NCI-H345 treated with DMSO at 0.1 percent for 48 hours (cell line): Measurements from ENCODE around the gene DSE.

Experiments used
- DNase-seq: peaks from one replicate; lab custom pipeline; 2025; ENCODE audit not compliant: unreplicated experiment; lab: John Stamatoyannopoulos, UW

The DSE gene

GRCh38 chr6:116359835-116360234, 10.9 kb upstream of the DSE start:
- DNase-seq: no peak

DNA sequence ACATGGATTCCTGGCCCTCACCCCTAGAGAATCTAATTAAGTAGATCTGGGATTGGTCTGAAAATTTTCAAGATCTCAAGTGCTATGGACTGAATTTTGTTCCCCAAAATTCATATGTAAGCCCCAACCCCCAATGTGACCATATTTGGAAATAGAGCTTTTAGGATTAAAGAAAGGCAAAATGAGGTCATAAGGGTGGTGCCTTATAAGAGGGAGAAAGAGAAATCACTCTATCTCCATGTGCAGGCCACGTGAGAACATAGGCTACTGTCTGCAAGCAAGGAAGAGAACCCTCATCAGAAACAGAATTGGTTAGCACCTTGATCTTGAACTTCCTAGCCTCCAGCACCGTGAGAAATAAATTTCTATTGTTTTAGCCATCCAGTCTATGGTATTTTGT, 8.5 kb upstream of the DSE start:
- DNase-seq: no peak

GRCh38 chr6:116363759-116364158, 7.0 kb upstream of the DSE start:
- DNase-seq: no peak

- DNase-seq: no peak
These were observed 6.4 kb upstream of the DSE start for GRCh38 chr6:116364321-116364720.

DNA sequence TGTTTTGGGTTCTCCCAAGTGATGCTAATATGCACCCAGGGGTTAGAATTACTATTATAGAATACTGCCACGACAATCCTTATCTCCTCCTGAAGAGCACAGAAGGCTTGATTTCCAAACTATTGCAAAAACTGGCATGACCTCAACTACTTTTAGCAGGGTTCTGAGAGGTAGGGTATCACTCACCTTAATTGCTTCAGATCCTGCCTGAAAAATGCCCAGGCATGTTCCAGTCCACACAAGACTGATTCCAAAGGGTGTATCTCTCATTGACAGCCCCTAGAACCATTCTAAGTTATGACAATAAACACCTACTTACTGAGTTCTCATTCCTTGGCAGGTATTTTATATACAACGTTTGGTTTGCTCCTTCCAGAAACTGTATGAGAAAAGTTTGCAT, 5.0 kb upstream of the DSE start:
- no peak for DNase-seq

DNA sequence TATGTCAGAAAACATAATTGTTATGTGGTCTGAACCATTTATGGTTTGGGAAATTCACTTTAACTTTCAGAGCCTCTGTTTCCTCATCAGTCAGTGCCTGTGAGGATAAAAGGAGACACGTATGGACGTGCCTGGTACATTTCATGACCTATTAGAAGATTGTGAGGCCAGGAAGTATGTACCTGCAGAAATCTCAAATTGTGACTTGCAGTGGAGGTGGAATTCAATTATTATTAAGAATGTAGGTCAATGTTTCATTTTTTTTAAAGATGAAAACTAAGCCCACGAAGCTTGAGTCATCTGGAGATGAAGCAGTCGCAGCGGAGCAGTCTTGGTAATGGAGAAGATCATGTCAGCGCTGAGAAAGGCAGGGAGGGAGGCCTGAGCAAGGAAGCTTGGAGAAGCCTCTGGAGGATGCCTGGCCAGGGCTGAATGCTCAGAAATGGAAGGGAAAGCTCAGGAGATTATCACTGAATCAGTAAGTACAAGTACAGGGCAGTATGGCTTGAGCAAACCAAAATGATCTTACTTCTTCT, 3.9 kb upstream of the DSE start:
- DNase-seq: no peak

DNA sequence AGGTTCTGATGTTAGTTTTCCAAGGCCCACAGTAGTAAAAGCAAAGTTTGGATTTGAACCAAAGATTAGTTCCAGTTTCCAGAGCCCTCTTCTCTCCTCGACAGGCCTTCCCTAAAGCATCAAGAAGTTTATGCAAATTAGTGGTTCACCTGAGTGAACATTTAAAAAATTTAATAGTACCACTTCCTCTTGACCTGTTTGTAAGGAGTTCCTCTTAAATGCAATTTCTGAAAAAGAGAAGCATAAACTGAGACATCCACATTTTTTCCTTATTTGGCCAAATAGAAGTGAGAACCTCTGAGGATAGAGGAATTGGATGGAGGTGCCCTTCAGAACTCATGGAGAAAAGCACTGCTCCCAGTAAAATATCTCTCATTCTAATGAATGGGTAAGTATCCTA, 1.2 kb upstream of the DSE start:
- no peak for DNase-seq

DNA sequence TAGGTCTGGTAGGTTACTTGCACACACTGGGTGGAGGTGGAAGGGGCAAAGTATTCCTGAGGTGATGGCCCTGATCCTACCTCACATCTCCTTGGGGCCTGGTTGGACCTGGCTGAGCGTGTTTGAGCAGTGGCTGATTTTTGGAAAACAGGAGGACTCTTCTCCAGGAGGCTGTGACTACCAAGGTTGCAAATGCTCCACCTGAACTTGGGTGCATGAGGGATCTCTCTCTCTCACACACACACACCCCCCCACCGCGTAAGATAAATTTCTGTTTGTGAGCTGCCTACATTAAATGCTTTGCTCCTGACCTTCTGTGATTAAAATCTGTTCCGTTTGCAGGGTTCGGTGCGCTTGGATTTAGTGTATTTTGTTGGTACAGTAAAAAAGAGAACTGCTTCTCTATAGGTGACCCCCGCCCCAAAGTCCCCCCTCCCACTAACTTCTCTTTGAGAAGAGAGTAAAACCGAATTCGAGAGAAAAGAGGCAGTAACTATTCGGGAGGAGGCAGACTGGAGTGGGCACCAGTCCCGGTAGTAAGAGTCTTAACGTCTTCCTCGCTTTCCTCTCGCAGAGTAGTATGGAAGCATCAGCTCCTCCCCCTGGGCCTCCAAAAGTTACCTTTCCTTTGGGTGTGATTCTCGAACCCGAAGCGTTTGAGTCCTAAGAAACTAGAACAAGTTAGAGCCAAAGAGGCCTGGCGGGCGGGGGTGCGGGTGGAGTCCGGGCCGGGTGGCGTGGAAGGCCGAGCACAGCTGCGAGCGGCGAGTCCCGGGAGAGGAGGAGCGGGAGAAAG, 585 bp upstream of the DSE start:
- no peak for DNase-seq

GRCh38 chr6:116371120-116371917, 572 bp downstream of the DSE start:
- DNase-seq: no peak

GRCh38 chr6:116371918-116372209, 1.1 kb downstream of the DSE start:
- no peak for DNase-seq

DNA sequence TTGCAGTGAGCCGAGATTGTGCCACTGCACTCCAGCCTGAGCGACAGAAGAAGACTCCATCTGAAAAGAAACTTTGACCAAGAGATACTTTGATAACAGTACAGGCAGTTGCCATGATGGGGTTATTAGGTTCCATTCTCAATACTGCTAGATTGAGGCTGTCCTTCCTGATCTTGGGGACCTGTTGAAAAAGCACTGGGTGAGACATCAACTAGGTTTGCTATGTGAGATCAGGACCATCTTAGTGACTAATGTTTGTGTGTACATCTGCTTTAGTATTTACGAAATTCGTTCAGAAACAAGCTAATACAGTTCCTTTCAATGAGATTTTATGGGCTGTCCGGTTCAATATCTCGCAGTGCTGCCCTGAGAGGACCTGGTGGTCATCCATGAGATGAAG, 2.6 kb downstream of the DSE start:
- no peak for DNase-seq

DNA sequence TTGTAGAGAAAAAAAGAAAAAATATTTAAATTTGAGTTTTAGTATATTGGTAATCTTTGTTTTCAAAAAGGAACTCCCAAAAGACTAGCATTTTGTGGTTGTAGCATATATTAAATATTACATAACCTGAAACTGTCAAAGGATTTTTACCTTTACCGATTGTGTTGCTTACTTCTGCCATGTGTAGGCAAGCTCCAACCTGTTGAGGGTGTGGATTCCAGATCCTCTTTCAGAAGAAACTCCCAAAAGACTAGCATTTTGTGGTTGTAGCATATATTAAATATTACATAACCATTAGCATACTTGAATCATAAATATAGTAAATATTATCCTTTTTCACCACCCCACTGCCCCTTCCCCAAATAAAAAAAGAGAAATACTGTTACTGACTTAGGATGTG, 3.2 kb downstream of the DSE start:
- no peak for DNase-seq

DNA sequence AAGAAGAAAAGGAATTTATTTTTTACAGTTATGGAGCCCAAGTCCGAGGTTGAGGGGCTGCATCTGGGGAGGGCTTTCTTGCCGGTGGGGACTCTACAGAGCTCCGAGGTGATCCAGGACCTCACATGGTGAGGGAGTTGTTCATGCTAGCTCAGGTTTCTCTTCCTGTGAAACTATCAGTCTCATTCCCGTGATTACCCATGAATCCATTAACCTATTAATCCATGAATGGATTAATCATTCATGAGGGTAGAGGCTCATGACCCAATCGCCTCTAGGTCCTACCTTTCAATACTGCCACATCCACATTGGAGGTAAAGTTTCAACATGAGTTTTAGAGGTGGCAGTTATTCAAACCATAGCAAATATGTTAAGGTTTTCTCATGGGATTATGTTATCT, 3.8 kb downstream of the DSE start:
- DNase-seq: no peak

GRCh38 chr6:116375262-116375661, 4.5 kb downstream of the DSE start:
- no peak for DNase-seq

DNA sequence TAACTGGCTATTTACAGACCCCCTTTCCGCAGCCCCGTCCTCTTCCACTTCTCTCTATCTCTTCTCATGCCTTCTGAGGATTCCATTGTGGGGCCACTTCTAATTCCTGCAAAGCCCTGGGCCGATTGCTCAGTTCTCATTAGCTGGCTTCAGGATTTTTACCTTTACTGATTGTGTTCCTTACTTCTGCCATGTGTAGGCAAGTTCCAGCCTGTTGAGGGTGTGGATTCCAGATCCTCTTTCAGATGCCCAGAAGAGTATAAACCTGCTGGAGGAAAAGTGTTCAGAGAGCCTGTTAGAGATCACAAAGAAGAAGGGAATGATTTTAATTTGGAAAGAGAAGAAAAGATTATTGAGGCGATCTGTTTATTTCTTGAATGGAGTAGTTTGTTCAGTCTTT, 5.4 kb downstream of the DSE start:
- no peak for DNase-seq

DNA sequence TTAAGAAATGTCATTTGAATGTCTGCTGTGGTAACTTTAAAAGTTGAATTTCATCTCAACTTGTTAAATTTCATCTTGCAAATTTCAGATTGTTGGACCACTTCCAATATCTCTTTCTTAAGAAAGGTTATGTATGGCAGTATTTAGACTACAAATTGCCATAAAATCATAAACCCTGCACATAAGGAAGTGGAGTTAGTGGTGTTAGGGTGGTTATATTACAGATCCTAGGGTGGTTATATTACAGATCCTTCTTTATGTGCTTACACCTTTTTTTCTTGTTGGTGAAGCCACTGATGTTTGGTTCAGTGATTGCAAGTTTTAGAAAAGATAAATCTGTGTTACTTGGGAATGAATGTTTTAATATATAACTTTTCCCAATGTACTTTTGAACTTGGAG, 9.0 kb downstream of the DSE start:
- no peak for DNase-seq

- DNase-seq: no peak
These were observed 9.6 kb downstream of the DSE start for GRCh38 chr6:116380346-116380745.

- no peak for DNase-seq
These were observed 10.3 kb downstream of the DSE start for GRCh38 chr6:116381000-116381399.

DNA sequence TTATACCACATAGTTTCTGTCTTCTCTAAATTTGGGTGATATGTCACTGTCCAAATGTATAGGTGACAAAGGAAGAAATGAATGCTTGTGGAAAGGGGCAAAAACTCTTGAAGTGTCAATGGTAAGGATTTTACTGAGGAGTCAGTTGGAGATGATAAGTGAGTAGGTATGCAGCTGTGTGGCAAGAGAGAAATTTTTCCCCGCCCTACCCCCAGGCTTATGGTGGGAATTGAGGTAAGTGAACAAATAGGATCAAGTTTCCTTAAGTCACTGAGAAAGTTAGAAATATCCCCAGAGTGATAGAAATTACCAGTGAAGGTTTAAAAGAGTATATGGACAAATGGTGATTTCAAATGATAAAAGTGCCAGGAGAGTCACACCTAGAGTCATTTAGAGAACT, 11.8 kb downstream of the DSE start:
- DNase-seq: no peak

GRCh38 chr6:116384727-116385458, 14.1 kb downstream of the DSE start:
- no peak for DNase-seq

DNA sequence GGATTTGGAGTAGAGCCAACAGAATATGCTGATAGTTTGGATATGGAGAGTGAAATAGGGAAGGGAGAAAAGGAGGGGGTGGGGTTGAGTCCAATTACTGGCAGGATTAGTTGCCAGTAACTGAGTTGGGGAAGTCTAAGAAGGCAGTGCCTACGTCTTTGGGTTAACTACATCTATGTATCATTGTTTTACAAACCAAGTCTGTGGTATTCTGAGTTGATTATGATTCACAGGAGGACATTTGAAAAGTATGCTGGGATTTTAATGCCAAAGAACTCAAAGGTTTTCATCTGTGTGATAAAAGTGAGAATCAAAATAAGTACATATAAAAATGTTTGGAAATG, 14.7 kb downstream of the DSE start:
- no peak for DNase-seq

- DNase-seq: no peak
These were observed 15.2 kb downstream of the DSE start for GRCh38 chr6:116385921-116386320.
